Measurements from ENCODE around the gene RAP1GDS1.

DNA sequence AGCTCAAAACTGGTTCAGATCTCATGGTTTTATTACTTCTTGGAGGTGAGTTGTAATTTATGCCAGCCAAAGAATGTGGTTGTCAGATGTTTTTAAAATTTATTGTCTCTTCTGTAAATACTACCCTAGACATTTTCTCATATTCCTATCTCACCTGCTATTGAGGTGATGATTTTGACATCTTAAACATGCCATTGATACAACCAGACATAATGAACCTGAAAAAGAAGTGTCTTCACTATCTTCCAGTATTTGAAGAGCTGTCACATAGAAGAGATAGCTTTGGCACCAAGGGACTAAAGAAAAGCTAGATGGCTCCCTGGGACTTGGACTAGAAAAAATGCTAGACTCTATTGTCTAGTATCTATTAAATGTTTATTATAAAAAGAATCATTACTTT is 155.7 kb downstream of the RAP1GDS1 start:
- TF ChIP-seq, protein P1, sequence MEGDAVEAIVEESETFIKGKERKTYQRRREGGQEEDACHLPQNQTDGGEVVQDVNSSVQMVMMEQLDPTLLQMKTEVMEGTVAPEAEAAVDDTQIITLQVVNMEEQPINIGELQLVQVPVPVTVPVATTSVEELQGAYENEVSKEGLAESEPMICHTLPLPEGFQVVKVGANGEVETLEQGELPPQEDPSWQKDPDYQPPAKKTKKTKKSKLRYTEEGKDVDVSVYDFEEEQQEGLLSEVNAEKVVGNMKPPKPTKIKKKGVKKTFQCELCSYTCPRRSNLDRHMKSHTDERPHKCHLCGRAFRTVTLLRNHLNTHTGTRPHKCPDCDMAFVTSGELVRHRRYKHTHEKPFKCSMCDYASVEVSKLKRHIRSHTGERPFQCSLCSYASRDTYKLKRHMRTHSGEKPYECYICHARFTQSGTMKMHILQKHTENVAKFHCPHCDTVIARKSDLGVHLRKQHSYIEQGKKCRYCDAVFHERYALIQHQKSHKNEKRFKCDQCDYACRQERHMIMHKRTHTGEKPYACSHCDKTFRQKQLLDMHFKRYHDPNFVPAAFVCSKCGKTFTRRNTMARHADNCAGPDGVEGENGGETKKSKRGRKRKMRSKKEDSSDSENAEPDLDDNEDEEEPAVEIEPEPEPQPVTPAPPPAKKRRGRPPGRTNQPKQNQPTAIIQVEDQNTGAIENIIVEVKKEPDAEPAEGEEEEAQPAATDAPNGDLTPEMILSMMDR (IDR thresholded peaks at IDR 0.05 in 4 of 5, conservative IDR thresholded peaks at IDR 0.05 in 1 of 5) = no peak
- TF ChIP-seq POLR2A (IDR thresholded peaks at IDR 0.05) = no peak
